K562 (cell line): ENCODE measurements around the gene DEGS1. TPM values are rescaled to one million over a fixed set of nuclear protein-coding genes. Genes with fewer than 3 reads are reported as not detected.

ENCODE experiments used
- ARID1B ChIP-seq: fragments of 450-650 bp; IDR thresholded peaks from 2 replicates; pipeline ENCODE4 v1.6.1; 2016; ENCODE audit warnings: antibody characterized with exemption, mild to moderate bottlenecking, inconsistent platforms
- CSDE1 ChIP-seq, 2 experiments: fragments of 450-650 bp; IDR thresholded peaks; 2 replicates each; pipeline ENCODE4 v1.6.1; 2016; ENCODE audit warnings: mild to moderate bottlenecking in 1 of 2
- CTCF ChIP-seq, 3 experiments: IDR thresholded peaks in 2 of 3; conservative IDR thresholded peaks in 1 of 3; 2 replicates each; pipeline ENCODE4 v1.5.1; 2011 to 2012; ENCODE audit warnings: low read length in 3 of 3, mild to moderate bottlenecking in 3 of 3, control low read depth in 2 of 3, improper control_type of control experiment in 1 of 3, inconsistent platforms in 1 of 3, low read depth in 1 of 3, mixed read lengths in 1 of 3, moderate library complexity in 1 of 3; ENCODE audit not compliant: insufficient read depth in 2 of 3
- DMBX1 ChIP-seq: fragments of 250-450 bp; sonication (Bioruptor Pico); IDR thresholded peaks from 2 replicates; pipeline ENCODE4 v1.8.0; 2022; ENCODE audit warnings: inconsistent platforms, mild to moderate bottlenecking, moderate library complexity, borderline replicate concordance
- E2F3 ChIP-seq: fragments of 250-450 bp; sonication (Bioruptor Pico); IDR thresholded peaks from 2 replicates; pipeline ENCODE4 v1.4.0; 2020; ENCODE audit warnings: mild to moderate bottlenecking
- EP300 ChIP-seq: IDR thresholded peaks from 2 replicates; pipeline ENCODE4 v1.6.1; 2012; ENCODE audit warnings: low read length, improper control_type of control experiment
- ETS2 ChIP-seq: IDR thresholded peaks from 2 replicates; pipeline ENCODE4 v1.6.1; 2016; ENCODE audit warnings: borderline replicate concordance, missing genetic modification characterization, mild to moderate bottlenecking, moderate library complexity, missing compliant biosample characterization; ENCODE audit not compliant: poor library complexity, severe bottlenecking
- FOXP1 ChIP-seq: sonication (generic); formaldehyde crosslinking; IDR thresholded peaks from 2 replicates; pipeline ENCODE4 v1.8.0; 2022; ENCODE audit warnings: mild to moderate bottlenecking, missing genetic modification reagents
- HCFC1 ChIP-seq: IDR thresholded peaks from 2 replicates; pipeline ENCODE4 v1.6.1; 2012; ENCODE audit warnings: low read depth, low read length, improper control_type of control experiment
- HLTF ChIP-seq: fragments of 450-650 bp; IDR thresholded peaks from 2 replicates; pipeline ENCODE4 v1.6.1; 2016
- HNRNPLL ChIP-seq: fragments of 200-400 bp; formaldehyde crosslinking; IDR thresholded peaks from 2 replicates; pipeline ENCODE4 v1.6.1; 2017; ENCODE audit warnings: low read length, low read depth, mild to moderate bottlenecking; ENCODE audit not compliant: poor library complexity, severe bottlenecking
- KAT2B ChIP-seq: IDR thresholded peaks from one replicate; pipeline ENCODE4 v1.6.1; 2012; ENCODE audit warnings: low read depth, mild to moderate bottlenecking, control low read depth, inconsistent platforms, low read length, moderate library complexity
- MAZ ChIP-seq, 2 experiments: fragments of 450-650 bp in 1 of 2; sonication (generic) in 1 of 2; formaldehyde crosslinking; IDR thresholded peaks in 1 of 2; conservative IDR thresholded peaks in 1 of 2; 2 replicates each; pipeline versions ENCODE4 v1.4.0 to v1.5.0; 2020; ENCODE audit warnings: mild to moderate bottlenecking in 1 of 2, missing genetic modification reagents in 1 of 2
- MECOM ChIP-seq: fragments of 250-450 bp; sonication (Bioruptor Pico); IDR thresholded peaks from 2 replicates; pipeline ENCODE4 v1.8.0; 2022; ENCODE audit warnings: inconsistent platforms
- MNT ChIP-seq, 2 experiments: fragments of 450-650 bp; conservative IDR thresholded peaks; 2 replicates each; pipeline ENCODE4 v1.6.1; 2017; ENCODE audit warnings: mild to moderate bottlenecking in 2 of 2, moderate library complexity in 2 of 2
- POLR2H ChIP-seq: IDR thresholded peaks from 2 replicates; pipeline ENCODE4 v1.6.1; 2016; ENCODE audit warnings: missing genetic modification characterization, low read depth, mild to moderate bottlenecking, control low read depth, missing compliant biosample characterization, moderate library complexity
- RBM25 ChIP-seq: fragments of 200-400 bp; formaldehyde crosslinking; IDR thresholded peaks from 2 replicates; pipeline ENCODE4 v1.6.1; 2018; ENCODE audit warnings: low read length, low read depth, moderate library complexity; ENCODE audit not compliant: severe bottlenecking
- TCFL5 ChIP-seq: fragments of 250-450 bp; sonication (Bioruptor Pico); conservative IDR thresholded peaks from 2 replicates; pipeline ENCODE4 v1.6.1; 2021; ENCODE audit warnings: mild to moderate bottlenecking, moderate library complexity, matching md5 sums
- ZNF431 ChIP-seq: sonication (generic); formaldehyde crosslinking; IDR thresholded peaks from 2 replicates; pipeline ENCODE4 v1.8.0; 2022; ENCODE audit warnings: mild to moderate bottlenecking, missing genetic modification reagents
- polyA plus RNA-seq, 8 experiments: library from polyadenylated mRNA; depleted of rRNA in 4 of 8; stranded (reverse) in 5 of 8; unstranded in 3 of 8; fragments of >200 nt; fragmentation: Nextera tagmentation in 2 of 8; fragmentation: Illumina TruSeq in 1 of 8; extraction: Ambion mirVana in 2 of 8; extraction: Trizol in 1 of 8; gene quantifications; 2 replicates each; pipeline versions ENCODE4 v1.2.1 to v1.2.3, GENCODE V29; 2011 to 2014; ENCODE audit warnings: inconsistent platforms in 1 of 8, missing spikeins in 1 of 8
- total RNA-seq, 7 experiments: library from RNA; depleted of rRNA in 6 of 7; stranded (reverse); fragments of >200 nt in 6 of 7; fragmentation: Illumina TruSeq in 2 of 7; extraction: Trizol in 2 of 7; gene quantifications; 2 replicates each; pipeline versions ENCODE4 v1.2.1 to v1.2.3, GENCODE V29; 2011 to 2021; ENCODE audit warnings: low replicate concordance in 1 of 7
- TF ChIP-seq, protein P1 (sequence below): sonication (generic); formaldehyde crosslinking; IDR thresholded peaks from 2 replicates; pipeline ENCODE4 v1.8.1; 2022; ENCODE audit warnings: missing genetic modification reagents
- TF ChIP-seq, protein P2 (sequence below), 2 experiments: fragments of 450-650 bp; IDR thresholded peaks; 2 replicates each; pipeline ENCODE4 v1.6.1; 2016

The DEGS1 gene
- total and polyA plus RNA-seq, 9 of the 15 experiments (the other 6 are each of a cell fraction or from before 2014, with no cell fraction given), result 12.3 to 95.0 (median 38.8) TPM

DNA sequence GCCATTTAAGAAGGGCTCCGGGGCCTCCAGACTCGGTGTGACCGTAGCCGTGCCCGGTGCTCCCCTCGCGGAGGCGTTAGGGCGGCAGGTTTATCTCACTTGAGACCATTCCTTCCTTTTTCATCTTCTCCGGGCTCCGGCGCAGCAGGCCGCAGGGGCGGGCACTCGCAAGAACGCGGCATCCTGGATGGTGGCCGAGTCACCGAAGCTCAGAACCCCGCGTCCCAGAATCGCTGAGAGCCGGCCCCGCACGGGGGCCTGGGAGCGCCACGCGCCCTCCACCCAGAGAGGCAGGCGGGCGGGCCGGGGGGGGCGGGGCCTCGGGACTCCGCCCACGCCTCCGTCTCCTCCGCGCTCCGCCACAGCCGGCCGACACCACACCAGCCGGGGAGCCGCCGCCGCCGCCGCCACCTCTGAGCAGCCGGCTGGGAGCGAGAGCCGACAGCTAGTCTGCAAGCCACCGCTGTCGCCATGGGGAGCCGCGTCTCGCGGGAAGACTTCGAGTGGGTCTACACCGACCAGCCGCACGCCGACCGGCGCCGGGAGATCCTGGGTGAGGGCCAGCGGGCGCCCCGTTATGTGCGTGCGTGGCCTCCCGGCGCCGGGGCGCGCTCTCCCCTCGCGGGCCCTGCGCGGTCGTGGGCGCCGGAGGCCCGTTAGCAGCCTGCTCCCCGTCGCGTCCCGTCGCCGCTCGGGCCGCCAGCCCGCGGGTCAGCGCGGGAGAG is at the start of gene DEGS1 (continued):
- TF ChIP-seq ETS2 (tag), result peak; percentile 62
- no peak; the same call in 1 of the 2 replicates for TF ChIP-seq E2F3 (CRISPR knock-in tag)
- no peak for TF ChIP-seq MECOM (CRISPR knock-in tag)
- TF ChIP-seq CTCF (IDR thresholded peaks at IDR 0.05 in 2 of 3, conservative IDR thresholded peaks at IDR 0.05 in 1 of 3; ENCODE audit: insufficient read depth in 2 of 3, low read depth in 1 of 3, low read length in 3 of 3), result peak in 2 of 3 experiments; percentile 5 to 11; a peak in 3 of 6 replicates
- TF ChIP-seq RBM25, result peak; percentile 38
- peak in 1 of 2 experiments; percentile 80; a peak in 2 of 4 replicates for TF ChIP-seq MAZ (CRISPR knock-in tag; conservative IDR thresholded peaks at IDR 0.05 in 1 of 2, IDR thresholded peaks at IDR 0.05 in 1 of 2)
- TF ChIP-seq FOXP1, result peak; percentile 94
- peak; percentile 68 to 78 for TF ChIP-seq MNT (conservative IDR thresholded peaks at IDR 0.05)
- no peak for TF ChIP-seq TCFL5 (CRISPR knock-in tag)
- peak; percentile 86 for TF ChIP-seq HNRNPLL
- peak; percentile 79 for TF ChIP-seq POLR2H (tag)
- TF ChIP-seq, protein P1, sequence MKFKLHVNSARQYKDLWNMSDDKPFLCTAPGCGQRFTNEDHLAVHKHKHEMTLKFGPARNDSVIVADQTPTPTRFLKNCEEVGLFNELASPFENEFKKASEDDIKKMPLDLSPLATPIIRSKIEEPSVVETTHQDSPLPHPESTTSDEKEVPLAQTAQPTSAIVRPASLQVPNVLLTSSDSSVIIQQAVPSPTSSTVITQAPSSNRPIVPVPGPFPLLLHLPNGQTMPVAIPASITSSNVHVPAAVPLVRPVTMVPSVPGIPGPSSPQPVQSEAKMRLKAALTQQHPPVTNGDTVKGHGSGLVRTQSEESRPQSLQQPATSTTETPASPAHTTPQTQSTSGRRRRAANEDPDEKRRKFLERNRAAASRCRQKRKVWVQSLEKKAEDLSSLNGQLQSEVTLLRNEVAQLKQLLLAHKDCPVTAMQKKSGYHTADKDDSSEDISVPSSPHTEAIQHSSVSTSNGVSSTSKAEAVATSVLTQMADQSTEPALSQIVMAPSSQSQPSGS (CRISPR knock-in tag), result 0 out of 2 replicates have a peak, but pooled peaks have one; percentile 26
- TF ChIP-seq ZNF431 (CRISPR knock-in tag), result 0 out of 2 replicates have a peak, but pooled peaks have one; percentile 58
- no peak for TF ChIP-seq HCFC1
- TF ChIP-seq, protein P2, sequence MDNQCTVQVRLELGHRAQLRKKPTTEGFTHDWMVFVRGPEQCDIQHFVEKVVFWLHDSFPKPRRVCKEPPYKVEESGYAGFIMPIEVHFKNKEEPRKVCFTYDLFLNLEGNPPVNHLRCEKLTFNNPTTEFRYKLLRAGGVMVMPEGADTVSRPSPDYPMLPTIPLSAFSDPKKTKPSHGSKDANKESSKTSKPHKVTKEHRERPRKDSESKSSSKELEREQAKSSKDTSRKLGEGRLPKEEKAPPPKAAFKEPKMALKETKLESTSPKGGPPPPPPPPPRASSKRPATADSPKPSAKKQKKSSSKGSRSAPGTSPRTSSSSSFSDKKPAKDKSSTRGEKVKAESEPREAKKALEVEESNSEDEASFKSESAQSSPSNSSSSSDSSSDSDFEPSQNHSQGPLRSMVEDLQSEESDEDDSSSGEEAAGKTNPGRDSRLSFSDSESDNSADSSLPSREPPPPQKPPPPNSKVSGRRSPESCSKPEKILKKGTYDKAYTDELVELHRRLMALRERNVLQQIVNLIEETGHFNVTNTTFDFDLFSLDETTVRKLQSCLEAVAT (IDR thresholded peaks at IDR 0.05), result peak in 1 of 2 experiments; percentile 75; a peak in 1 of 4 replicates
- 0 out of 2 replicates have a peak, but pooled peaks have one; percentile 30 for TF ChIP-seq ARID1B
- no peak for TF ChIP-seq HLTF
- 0 out of 2 replicates have a peak, but pooled peaks have one; percentile 35 for TF ChIP-seq DMBX1 (CRISPR knock-in tag)
- 0 out of 2 replicates have a peak, but pooled peaks have one; percentile 2 for TF ChIP-seq EP300
- TF ChIP-seq KAT2B, result no peak
- TF ChIP-seq CSDE1 (IDR thresholded peaks at IDR 0.05), result no peak
